Breast epithelium (tissue), 3 donors: ENCODE results near the gene SLC39A11.

Source experiments
- POLR2A ChIP-seq: fragments of 450-650 bp; IDR thresholded peaks from one replicate; pipeline ENCODE4 v1.6.1; 2016; ENCODE audit warnings: antibody characterized with exemption, mild to moderate bottlenecking, moderate library complexity
- POLR2AphosphoS5 ChIP-seq, 3 donors: sonication (generic); formaldehyde crosslinking; IDR thresholded peaks; one replicate each; pipeline ENCODE4 v1.6.1; 2017; ENCODE audit warnings: antibody characterized with exemption in 3 of 3
- TF ChIP-seq, protein P1 (sequence below), 3 donors: fragments of 450-650 bp; IDR thresholded peaks; one replicate each; pipeline ENCODE4 v1.5.1; 2016 to 2017; ENCODE audit warnings: antibody characterized with exemption in 3 of 3, mild to moderate bottlenecking in 3 of 3, moderate library complexity in 3 of 3

DNA sequence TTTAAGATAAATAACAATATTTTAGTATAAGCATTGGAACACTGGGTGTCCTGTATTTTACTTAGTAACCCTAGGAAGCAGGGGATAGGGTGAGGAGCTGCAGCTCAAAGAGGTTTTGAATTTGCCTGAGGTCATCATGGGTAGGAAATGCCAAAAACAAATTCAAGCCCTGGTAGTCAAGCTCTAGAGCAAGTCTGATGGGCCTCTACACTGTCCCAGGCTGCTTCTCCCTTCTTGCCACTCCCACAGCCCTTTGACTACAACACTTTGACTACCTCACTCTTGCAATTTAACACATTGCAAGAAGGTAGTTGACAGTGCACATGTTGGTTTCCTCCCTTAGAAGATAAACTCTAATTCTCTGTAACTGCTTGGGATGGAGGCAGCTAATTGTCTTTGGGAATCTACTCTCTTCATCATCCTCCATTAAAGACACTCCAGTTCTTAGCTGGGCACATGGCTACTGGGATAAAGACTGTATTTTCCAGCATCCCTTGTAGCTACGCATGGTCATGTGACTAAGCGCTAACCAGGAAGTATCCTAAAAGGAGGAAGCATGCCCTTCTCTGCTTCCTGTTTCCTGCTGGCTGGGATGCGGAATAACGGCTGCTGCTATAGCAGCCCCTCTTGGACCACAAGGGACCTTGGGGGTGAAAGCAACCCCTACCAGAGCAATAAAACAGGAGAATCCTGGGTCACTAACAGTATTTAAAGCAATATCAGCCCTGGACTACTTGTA, 41.6 kb upstream of the SLC39A11 start:
- TF ChIP-seq, protein P1, sequence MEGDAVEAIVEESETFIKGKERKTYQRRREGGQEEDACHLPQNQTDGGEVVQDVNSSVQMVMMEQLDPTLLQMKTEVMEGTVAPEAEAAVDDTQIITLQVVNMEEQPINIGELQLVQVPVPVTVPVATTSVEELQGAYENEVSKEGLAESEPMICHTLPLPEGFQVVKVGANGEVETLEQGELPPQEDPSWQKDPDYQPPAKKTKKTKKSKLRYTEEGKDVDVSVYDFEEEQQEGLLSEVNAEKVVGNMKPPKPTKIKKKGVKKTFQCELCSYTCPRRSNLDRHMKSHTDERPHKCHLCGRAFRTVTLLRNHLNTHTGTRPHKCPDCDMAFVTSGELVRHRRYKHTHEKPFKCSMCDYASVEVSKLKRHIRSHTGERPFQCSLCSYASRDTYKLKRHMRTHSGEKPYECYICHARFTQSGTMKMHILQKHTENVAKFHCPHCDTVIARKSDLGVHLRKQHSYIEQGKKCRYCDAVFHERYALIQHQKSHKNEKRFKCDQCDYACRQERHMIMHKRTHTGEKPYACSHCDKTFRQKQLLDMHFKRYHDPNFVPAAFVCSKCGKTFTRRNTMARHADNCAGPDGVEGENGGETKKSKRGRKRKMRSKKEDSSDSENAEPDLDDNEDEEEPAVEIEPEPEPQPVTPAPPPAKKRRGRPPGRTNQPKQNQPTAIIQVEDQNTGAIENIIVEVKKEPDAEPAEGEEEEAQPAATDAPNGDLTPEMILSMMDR (IDR thresholded peaks at IDR 0.05): no peak
- no peak for TF ChIP-seq POLR2A
- no peak for TF ChIP-seq POLR2AphosphoS5 (IDR thresholded peaks at IDR 0.05)
